ENCODE measurements around the gene TFPT.
A peak's percentile ranks its signal among the peaks of the same experiment; 100 is the strongest.

TFPT gene

GRCh38 chr19:54162884-54163283 lies 47.4 kb upstream of the TFPT start:
- ATAC-seq (ENCODE audit: insufficient read depth, low read depth) (no peak), DNase-seq (peak; percentile 33)
- peak overlapping the region; percentile 100 for H3K4me2 ChIP-seq (ENCODE audit: insufficient read depth, low read length)
- H3K79me2 ChIP-seq (ENCODE audit: insufficient read depth, low read length) = peaks cover 32% of the 10 kb centered on the region
- peaks cover 6% of the 10 kb centered on the region for H3K36me3 ChIP-seq (ENCODE audit: insufficient read depth, low read length)
- peak overlapping the region; percentile 90 for H2AFZ ChIP-seq (ENCODE audit: low read depth, low read length)
- no peaks in the 10 kb centered on the region for H3K27me3 ChIP-seq (ENCODE audit: insufficient read depth, low read length, poor library complexity)
- H3K9ac ChIP-seq (ENCODE audit: low read depth, low read length) = peak overlapping the region; percentile 59
- H3K4me1 ChIP-seq (ENCODE audit: insufficient read depth, low read length) = peaks cover 51% of the 10 kb centered on the region
- H3K4me3 ChIP-seq (ENCODE audit: low read depth in 1 of 2, low read length in 2 of 2) = peak overlapping the region; percentile 23 to 88; a peak in 3 of 4 replicates
- H3K27ac ChIP-seq (ENCODE audit: low read length) = peak overlapping the region; percentile 82
- no peaks in the 10 kb centered on the region for H3K9me3 ChIP-seq (ENCODE audit: insufficient read depth, low read length, severe bottlenecking)
- TF ChIP-seq EZH2 (IDR thresholded peaks at IDR 0.05; ENCODE audit: borderline replicate concordance, low read depth, low read length, severe bottlenecking) (no peak), CTCF (IDR thresholded peaks at IDR 0.05; ENCODE audit: borderline replicate concordance, extremely low read depth, low read length, poor library complexity, severe bottlenecking) (no peak)
- H4K20me1 ChIP-seq (ENCODE audit: insufficient read depth, low read length) = peaks cover 18% of the 10 kb centered on the region

- H3K9ac ChIP-seq (ENCODE audit: low read depth, low read length) = peak overlapping the region; percentile 59
- peak overlapping the region; percentile 82 for H3K27ac ChIP-seq (ENCODE audit: low read length)
- peak overlapping the region; percentile 23 to 88; a peak in 3 of 4 replicates for H3K4me3 ChIP-seq (ENCODE audit: low read depth in 1 of 2, low read length in 2 of 2)
- H3K27me3 ChIP-seq (ENCODE audit: insufficient read depth, low read length, poor library complexity) = no peaks in the 10 kb centered on the region
- H4K20me1 ChIP-seq (ENCODE audit: insufficient read depth, low read length) = peaks cover 19% of the 10 kb centered on the region
- peak overlapping the region; percentile 90 for H2AFZ ChIP-seq (ENCODE audit: low read depth, low read length)
- peak; percentile 29 for ATAC-seq (ENCODE audit: insufficient read depth, low read depth)
- peaks cover 57% of the 10 kb centered on the region for H3K4me1 ChIP-seq (ENCODE audit: insufficient read depth, low read length)
- no peaks in the 10 kb centered on the region for H3K9me3 ChIP-seq (ENCODE audit: insufficient read depth, low read length, severe bottlenecking)
- peak overlapping the region; percentile 100 for H3K4me2 ChIP-seq (ENCODE audit: insufficient read depth, low read length)
- peaks cover 12% of the 10 kb centered on the region for H3K36me3 ChIP-seq (ENCODE audit: insufficient read depth, low read length)
- peaks cover 35% of the 10 kb centered on the region for H3K79me2 ChIP-seq (ENCODE audit: insufficient read depth, low read length)
- peak; percentile 88 for DNase-seq
- no peak for TF ChIP-seq CTCF (IDR thresholded peaks at IDR 0.05; ENCODE audit: borderline replicate concordance, extremely low read depth, low read length, poor library complexity, severe bottlenecking)
These were observed 46.9 kb upstream of the TFPT start for GRCh38 chr19:54162241-54162805.

GRCh38 chr19:54160854-54161253 lies 45.4 kb upstream of the TFPT start:
- H3K9ac ChIP-seq (ENCODE audit: low read depth, low read length) = peak overlapping the region; percentile 86
- DNase-seq (no peak), ATAC-seq (ENCODE audit: insufficient read depth, low read depth) (no peak)
- H3K4me2 ChIP-seq (ENCODE audit: insufficient read depth, low read length) = peak overlapping the region; percentile 100
- no peak for TF ChIP-seq EZH2 (IDR thresholded peaks at IDR 0.05; ENCODE audit: borderline replicate concordance, low read depth, low read length, severe bottlenecking)
- no peak for TF ChIP-seq CTCF (IDR thresholded peaks at IDR 0.05; ENCODE audit: borderline replicate concordance, extremely low read depth, low read length, poor library complexity, severe bottlenecking)
- peak overlapping the region; percentile 77; a peak in 3 of 4 replicates for H3K4me3 ChIP-seq (ENCODE audit: low read depth in 1 of 2, low read length in 2 of 2)
- peaks cover 45% of the 10 kb centered on the region for H3K79me2 ChIP-seq (ENCODE audit: insufficient read depth, low read length)
- H3K4me1 ChIP-seq (ENCODE audit: insufficient read depth, low read length) = peaks cover 63% of the 10 kb centered on the region
- H2AFZ ChIP-seq (ENCODE audit: low read depth, low read length) = no peak overlapping the region
- no peaks in the 10 kb centered on the region for H3K27me3 ChIP-seq (ENCODE audit: insufficient read depth, low read length, poor library complexity)
- no peaks in the 10 kb centered on the region for H3K9me3 ChIP-seq (ENCODE audit: insufficient read depth, low read length, severe bottlenecking)
- H3K27ac ChIP-seq (ENCODE audit: low read length) = peak overlapping the region; percentile 88
- H4K20me1 ChIP-seq (ENCODE audit: insufficient read depth, low read length) = peaks cover 32% of the 10 kb centered on the region
- peaks cover 26% of the 10 kb centered on the region for H3K36me3 ChIP-seq (ENCODE audit: insufficient read depth, low read length)
